Glutamatergic neuron (in vitro differentiated cells): ENCODE results near the gene SASH1. TPM values are rescaled to one million over a fixed set of nuclear protein-coding genes. Genes with fewer than 3 reads are reported as not detected.

ENCODE experiments used
- DNase-seq: peaks from one replicate; pipeline ENCODE4 v3.0.0; 2022
- H3K27ac Mint-ChIP-seq: one replicate; pipeline ENCODE4 v1.8.0; 2020; ENCODE audit warnings: mild to moderate bottlenecking, mixed read lengths, inconsistent platforms; ENCODE audit not compliant: unreplicated experiment
- H3K27me3 Mint-ChIP-seq: one replicate; pipeline ENCODE4 v1.8.0; 2020; ENCODE audit warnings: mild to moderate bottlenecking, moderate library complexity, mixed read lengths, inconsistent platforms; ENCODE audit not compliant: unreplicated experiment
- H3K36me3 Mint-ChIP-seq: one replicate; pipeline ENCODE4 v1.8.0; 2020; ENCODE audit warnings: mild to moderate bottlenecking, mixed read lengths, inconsistent platforms; ENCODE audit not compliant: unreplicated experiment
- H3K4me1 Mint-ChIP-seq: one replicate; pipeline ENCODE4 v1.8.0; 2020; ENCODE audit warnings: mild to moderate bottlenecking, low read depth, mixed read lengths, inconsistent platforms; ENCODE audit not compliant: unreplicated experiment
- H3K4me3 Mint-ChIP-seq: one replicate; pipeline ENCODE4 v1.8.0; 2020; ENCODE audit warnings: mild to moderate bottlenecking, mixed read lengths, inconsistent platforms; ENCODE audit not compliant: unreplicated experiment
- H3K9me3 Mint-ChIP-seq: one replicate; pipeline ENCODE4 v1.8.0; 2020; ENCODE audit warnings: mild to moderate bottlenecking, moderate library complexity, mixed read lengths, inconsistent platforms; ENCODE audit not compliant: unreplicated experiment
- CTCF ChIP-seq: fragments of 200-600 bp; sonication (generic); IDR thresholded peaks from one replicate; pipeline ENCODE4 v1.5.0; 2021; ENCODE audit not compliant: partially characterized antibody, unreplicated experiment
- long read RNA-seq: library from polyadenylated mRNA; unstranded; transcript quantifications from one replicate; pipeline ENCODE4 v2.0.0, GENCODE V29; 2020; ENCODE audit not compliant: unreplicated experiment
- total RNA-seq: library from RNA; stranded (reverse); fragmentation: NEBNext Ultra II Directional; extraction: Animal tissue kit (Norgen Biotek cat#: 25700); gene quantifications from one replicate; pipeline ENCODE4 v1.2.1, GENCODE V29; 2021; ENCODE audit not compliant: unreplicated experiment

SASH1 gene
- 5.0 TPM for total RNA-seq
- long read RNA-seq: 0 reads

- Mint-ChIP-seq H3K4me3 (peak within 1 kb of the TSS; percentile 93), H3K36me3 (no peaks in the 10 kb centered on the region), H3K27ac (peak within 1 kb of the TSS; percentile 72), H3K9me3 (peaks cover 2% of the 10 kb centered on the region), H3K27me3 (peaks cover 12% of the 10 kb centered on the region), H3K4me1 (peaks cover 3% of the 10 kb centered on the region)
- DNase-seq: peak; percentile 57
- TF ChIP-seq CTCF: no peak
These were observed at the start of gene SASH1 for GRCh38 chr6:148342350-148343046. Gene SASH1 (plus strand): TSS chr6:148342838. CDS start chr6:148343068, 230 bp downstream.

GRCh38 chr6:148293181-148293995 lies 49.2 kb upstream of the SASH1 start:
- no peak for DNase-seq
- H3K27ac Mint-ChIP-seq: no peak overlapping the region
- H3K36me3 Mint-ChIP-seq: no peaks in the 10 kb centered on the region
- H3K27me3 Mint-ChIP-seq: peaks cover 1% of the 10 kb centered on the region
- no peaks in the 10 kb centered on the region for H3K9me3 Mint-ChIP-seq
- peaks cover 4% of the 10 kb centered on the region for H3K4me1 Mint-ChIP-seq
- TF ChIP-seq CTCF: no peak
- H3K4me3 Mint-ChIP-seq: no peak overlapping the region

- DNase-seq: no peak
- Mint-ChIP-seq H3K27me3 (peaks cover 1% of the 10 kb centered on the region), H3K27ac (no peak overlapping the region), H3K4me3 (no peak overlapping the region), H3K9me3 (no peaks in the 10 kb centered on the region), H3K4me1 (peaks cover 4% of the 10 kb centered on the region), H3K36me3 (no peaks in the 10 kb centered on the region)
- TF ChIP-seq CTCF: no peak
These were observed 48.6 kb upstream of the SASH1 start for GRCh38 chr6:148294059-148294458.

GRCh38 chr6:148295261-148295887 lies 47.3 kb upstream of the SASH1 start:
- Mint-ChIP-seq H3K36me3 (no peaks in the 10 kb centered on the region), H3K4me1 (peaks cover 4% of the 10 kb centered on the region), H3K9me3 (no peaks in the 10 kb centered on the region), H3K27me3 (peaks cover 1% of the 10 kb centered on the region), H3K27ac (no peak overlapping the region), H3K4me3 (no peak overlapping the region)
- no peak for DNase-seq
- no peak for TF ChIP-seq CTCF
